HEK293 (cell line): ENCODE measurements around the gene SMPD3.

ENCODE experiments used
- GLI4 ChIP-seq: fragments of 450-650 bp; formaldehyde crosslinking; IDR thresholded peaks from 2 replicates; pipeline ENCODE4 v1.5.1; 2016; ENCODE audit warnings: missing biosample characterization, missing genetic modification characterization
- IKZF3 ChIP-seq: fragments of 450-650 bp; IDR thresholded peaks from 2 replicates; pipeline ENCODE4 v1.5.0; 2018; ENCODE audit warnings: missing biosample characterization, mild to moderate bottlenecking, missing genetic modification characterization, moderate library complexity
- SP7 ChIP-seq: fragments of 450-650 bp; formaldehyde crosslinking; IDR thresholded peaks from 2 replicates; pipeline ENCODE4 v1.5.1; 2016; ENCODE audit warnings: missing biosample characterization, missing genetic modification characterization
- TCF7L2 ChIP-seq: IDR thresholded peaks from 2 replicates; pipeline ENCODE4 v1.6.1; 2011; ENCODE audit warnings: low read depth, mild to moderate bottlenecking, inconsistent platforms, low read length, moderate library complexity, borderline replicate concordance
- WT1 ChIP-seq: fragments of 450-650 bp; formaldehyde crosslinking; IDR thresholded peaks from 2 replicates; pipeline ENCODE4 v1.5.1; 2016; ENCODE audit warnings: missing biosample characterization, missing genetic modification characterization
- ZBTB1 ChIP-seq: fragments of 450-650 bp; formaldehyde crosslinking; IDR thresholded peaks from 2 replicates; pipeline ENCODE4 v1.5.1; 2016; ENCODE audit warnings: missing biosample characterization, missing genetic modification characterization
- ZBTB48 ChIP-seq: fragments of 450-650 bp; formaldehyde crosslinking; IDR thresholded peaks from 2 replicates; pipeline ENCODE4 v1.5.1; 2016; ENCODE audit warnings: missing biosample characterization, missing genetic modification characterization
- ZBTB8A ChIP-seq: fragments of 450-650 bp; formaldehyde crosslinking; IDR thresholded peaks from 2 replicates; pipeline ENCODE4 v1.5.1; 2016; ENCODE audit warnings: missing biosample characterization, missing genetic modification characterization
- ZNF10 ChIP-seq: fragments of 450-650 bp; formaldehyde crosslinking; IDR thresholded peaks from 2 replicates; pipeline ENCODE4 v1.5.1; 2017; ENCODE audit warnings: missing biosample characterization, missing genetic modification characterization
- ZNF138 ChIP-seq: fragments of 450-650 bp; formaldehyde crosslinking; IDR thresholded peaks from 2 replicates; pipeline ENCODE4 v1.5.1; 2016; ENCODE audit warnings: missing biosample characterization, missing genetic modification characterization, borderline replicate concordance
- ZNF23 ChIP-seq: fragments of 450-650 bp; formaldehyde crosslinking; IDR thresholded peaks from 2 replicates; pipeline ENCODE4 v1.5.1; 2016; ENCODE audit warnings: missing biosample characterization, missing genetic modification characterization, borderline replicate concordance
- ZNF366 ChIP-seq: fragments of 450-650 bp; formaldehyde crosslinking; conservative IDR thresholded peaks from 2 replicates; pipeline ENCODE4 v1.5.1; 2016; ENCODE audit warnings: missing biosample characterization, missing genetic modification characterization
- ZNF561 ChIP-seq: fragments of 450-650 bp; IDR thresholded peaks from 2 replicates; pipeline ENCODE4 v1.5.1; 2018; ENCODE audit warnings: missing biosample characterization, missing genetic modification characterization, borderline replicate concordance
- ZNF624 ChIP-seq: fragments of 450-650 bp; formaldehyde crosslinking; IDR thresholded peaks from 2 replicates; pipeline ENCODE4 v1.5.1; 2017; ENCODE audit warnings: missing biosample characterization, missing genetic modification characterization
- ZNF654 ChIP-seq: fragments of 450-650 bp; formaldehyde crosslinking; IDR thresholded peaks from 2 replicates; pipeline ENCODE4 v1.5.1; 2016; ENCODE audit warnings: low read depth, missing biosample characterization, missing genetic modification characterization
- ZNF701 ChIP-seq: fragments of 450-650 bp; formaldehyde crosslinking; IDR thresholded peaks from 2 replicates; pipeline ENCODE4 v1.5.1; 2016; ENCODE audit warnings: missing biosample characterization, missing genetic modification characterization
- ZSCAN30 ChIP-seq: fragments of 450-650 bp; IDR thresholded peaks from 2 replicates; pipeline ENCODE4 v1.5.1; 2018; ENCODE audit warnings: missing biosample characterization, mild to moderate bottlenecking, missing genetic modification characterization, moderate library complexity
- TF ChIP-seq, protein P1 (sequence below): fragments of 450-650 bp; formaldehyde crosslinking; IDR thresholded peaks from 2 replicates; pipeline ENCODE4 v1.5.1; 2016; ENCODE audit warnings: missing biosample characterization, missing genetic modification characterization
- TF ChIP-seq, protein P2 (sequence below): fragments of 450-650 bp; formaldehyde crosslinking; conservative IDR thresholded peaks from 2 replicates; pipeline ENCODE4 v1.5.1; 2016; ENCODE audit warnings: low read depth, missing biosample characterization, missing genetic modification characterization
- TF ChIP-seq, protein P3 (sequence below): fragments of 450-650 bp; formaldehyde crosslinking; IDR thresholded peaks from 2 replicates; pipeline ENCODE4 v1.5.1; 2017; ENCODE audit warnings: missing biosample characterization, missing genetic modification characterization
- TF ChIP-seq, protein P4 (sequence below): fragments of 450-650 bp; formaldehyde crosslinking; IDR thresholded peaks from 2 replicates; pipeline ENCODE4 v1.5.1; 2017; ENCODE audit warnings: missing biosample characterization, missing genetic modification characterization
- TF ChIP-seq, protein P5 (sequence below): fragments of 450-650 bp; formaldehyde crosslinking; IDR thresholded peaks from 2 replicates; pipeline ENCODE4 v1.5.1; 2016; ENCODE audit warnings: missing biosample characterization, missing genetic modification characterization
- TF ChIP-seq, protein P6 (sequence below): fragments of 450-650 bp; formaldehyde crosslinking; IDR thresholded peaks from 2 replicates; pipeline ENCODE4 v1.5.1; 2016; ENCODE audit warnings: missing biosample characterization, missing genetic modification characterization

The SMPD3 gene

DNA sequence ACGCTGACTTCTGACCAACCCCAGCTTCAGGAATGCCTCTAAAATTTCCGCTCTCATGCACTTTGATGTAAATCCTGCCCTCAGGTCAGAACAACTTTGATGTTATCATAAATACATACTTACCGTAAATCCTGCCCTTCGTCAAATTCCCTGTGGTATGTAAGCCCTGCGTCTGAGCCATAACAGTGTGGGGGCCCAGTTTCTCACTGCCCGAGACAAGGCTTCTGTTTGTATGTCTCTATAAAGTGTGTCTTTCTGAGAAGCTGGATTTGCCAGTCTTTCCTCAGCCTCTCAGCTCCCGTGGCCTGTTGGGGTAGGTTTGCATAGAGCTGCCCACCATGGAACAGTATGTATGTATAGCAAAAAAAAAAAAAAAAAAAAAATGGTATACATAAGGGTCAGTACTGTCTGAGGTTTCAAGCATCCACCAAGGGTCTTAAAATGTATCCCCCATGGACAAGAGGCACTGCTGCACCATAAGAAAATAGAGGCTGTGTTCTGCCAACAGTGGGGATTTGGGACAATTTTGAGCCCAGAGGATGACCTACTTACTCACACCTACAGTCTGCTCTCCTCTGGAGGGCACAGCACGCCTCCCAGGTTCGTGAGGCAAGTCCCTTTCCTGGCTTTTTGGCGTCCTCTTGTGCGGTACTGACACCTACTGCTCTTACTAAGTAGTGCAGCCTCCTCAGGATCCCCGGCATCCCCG, 120.0 kb downstream of the SMPD3 start (continued):
- TF ChIP-seq, protein P1, sequence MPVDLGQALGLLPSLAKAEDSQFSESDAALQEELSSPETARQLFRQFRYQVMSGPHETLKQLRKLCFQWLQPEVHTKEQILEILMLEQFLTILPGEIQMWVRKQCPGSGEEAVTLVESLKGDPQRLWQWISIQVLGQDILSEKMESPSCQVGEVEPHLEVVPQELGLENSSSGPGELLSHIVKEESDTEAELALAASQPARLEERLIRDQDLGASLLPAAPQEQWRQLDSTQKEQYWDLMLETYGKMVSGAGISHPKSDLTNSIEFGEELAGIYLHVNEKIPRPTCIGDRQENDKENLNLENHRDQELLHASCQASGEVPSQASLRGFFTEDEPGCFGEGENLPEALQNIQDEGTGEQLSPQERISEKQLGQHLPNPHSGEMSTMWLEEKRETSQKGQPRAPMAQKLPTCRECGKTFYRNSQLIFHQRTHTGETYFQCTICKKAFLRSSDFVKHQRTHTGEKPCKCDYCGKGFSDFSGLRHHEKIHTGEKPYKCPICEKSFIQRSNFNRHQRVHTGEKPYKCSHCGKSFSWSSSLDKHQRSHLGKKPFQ (tag by site-specific recombination), result peak; percentile 48; the same call in 1 of the 2 replicates
- peak; percentile 47; the same call in 1 of the 2 replicates for TF ChIP-seq ZSCAN30 (tag by site-specific recombination)
- TF ChIP-seq, protein P2, sequence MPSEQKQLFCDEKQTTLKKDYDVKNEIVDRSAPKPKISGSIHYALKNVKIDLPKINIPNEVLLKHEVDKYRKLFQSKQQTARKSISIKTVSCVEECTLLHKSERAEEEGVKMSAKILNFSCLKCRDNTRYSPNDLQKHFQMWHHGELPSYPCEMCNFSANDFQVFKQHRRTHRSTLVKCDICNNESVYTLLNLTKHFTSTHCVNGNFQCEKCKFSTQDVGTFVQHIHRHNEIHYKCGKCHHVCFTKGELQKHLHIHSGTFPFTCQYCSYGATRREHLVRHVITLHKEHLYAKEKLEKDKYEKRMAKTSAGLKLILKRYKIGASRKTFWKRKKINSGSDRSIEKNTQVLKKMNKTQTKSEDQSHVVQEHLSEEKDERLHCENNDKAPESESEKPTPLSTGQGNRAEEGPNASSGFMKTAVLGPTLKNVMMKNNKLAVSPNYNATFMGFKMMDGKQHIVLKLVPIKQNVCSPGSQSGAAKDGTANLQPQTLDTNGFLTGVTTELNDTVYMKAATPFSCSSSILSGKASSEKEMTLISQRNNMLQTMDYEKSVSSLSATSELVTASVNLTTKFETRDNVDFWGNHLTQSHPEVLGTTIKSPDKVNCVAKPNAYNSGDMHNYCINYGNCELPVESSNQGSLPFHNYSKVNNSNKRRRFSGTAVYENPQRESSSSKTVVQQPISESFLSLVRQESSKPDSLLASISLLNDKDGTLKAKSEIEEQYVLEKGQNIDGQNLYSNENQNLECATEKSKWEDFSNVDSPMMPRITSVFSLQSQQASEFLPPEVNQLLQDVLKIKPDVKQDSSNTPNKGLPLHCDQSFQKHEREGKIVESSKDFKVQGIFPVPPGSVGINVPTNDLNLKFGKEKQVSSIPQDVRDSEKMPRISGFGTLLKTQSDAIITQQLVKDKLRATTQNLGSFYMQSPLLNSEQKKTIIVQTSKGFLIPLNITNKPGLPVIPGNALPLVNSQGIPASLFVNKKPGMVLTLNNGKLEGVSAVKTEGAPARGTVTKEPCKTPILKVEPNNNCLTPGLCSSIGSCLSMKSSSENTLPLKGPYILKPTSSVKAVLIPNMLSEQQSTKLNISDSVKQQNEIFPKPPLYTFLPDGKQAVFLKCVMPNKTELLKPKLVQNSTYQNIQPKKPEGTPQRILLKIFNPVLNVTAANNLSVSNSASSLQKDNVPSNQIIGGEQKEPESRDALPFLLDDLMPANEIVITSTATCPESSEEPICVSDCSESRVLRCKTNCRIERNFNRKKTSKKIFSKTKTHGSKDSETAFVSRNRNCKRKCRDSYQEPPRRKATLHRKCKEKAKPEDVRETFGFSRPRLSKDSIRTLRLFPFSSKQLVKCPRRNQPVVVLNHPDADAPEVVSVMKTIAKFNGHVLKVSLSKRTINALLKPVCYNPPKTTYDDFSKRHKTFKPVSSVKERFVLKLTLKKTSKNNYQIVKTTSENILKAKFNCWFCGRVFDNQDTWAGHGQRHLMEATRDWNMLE (tag by site-specific recombination), result no peak
- TF ChIP-seq ZBTB48 (tag by site-specific recombination), result peak; percentile 89
- TF ChIP-seq, protein P3, sequence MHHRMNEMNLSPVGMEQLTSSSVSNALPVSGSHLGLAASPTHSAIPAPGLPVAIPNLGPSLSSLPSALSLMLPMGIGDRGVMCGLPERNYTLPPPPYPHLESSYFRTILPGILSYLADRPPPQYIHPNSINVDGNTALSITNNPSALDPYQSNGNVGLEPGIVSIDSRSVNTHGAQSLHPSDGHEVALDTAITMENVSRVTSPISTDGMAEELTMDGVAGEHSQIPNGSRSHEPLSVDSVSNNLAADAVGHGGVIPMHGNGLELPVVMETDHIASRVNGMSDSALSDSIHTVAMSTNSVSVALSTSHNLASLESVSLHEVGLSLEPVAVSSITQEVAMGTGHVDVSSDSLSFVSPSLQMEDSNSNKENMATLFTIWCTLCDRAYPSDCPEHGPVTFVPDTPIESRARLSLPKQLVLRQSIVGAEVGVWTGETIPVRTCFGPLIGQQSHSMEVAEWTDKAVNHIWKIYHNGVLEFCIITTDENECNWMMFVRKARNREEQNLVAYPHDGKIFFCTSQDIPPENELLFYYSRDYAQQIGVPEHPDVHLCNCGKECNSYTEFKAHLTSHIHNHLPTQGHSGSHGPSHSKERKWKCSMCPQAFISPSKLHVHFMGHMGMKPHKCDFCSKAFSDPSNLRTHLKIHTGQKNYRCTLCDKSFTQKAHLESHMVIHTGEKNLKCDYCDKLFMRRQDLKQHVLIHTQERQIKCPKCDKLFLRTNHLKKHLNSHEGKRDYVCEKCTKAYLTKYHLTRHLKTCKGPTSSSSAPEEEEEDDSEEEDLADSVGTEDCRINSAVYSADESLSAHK (tag by site-specific recombination), result 0 out of 2 replicates have a peak, but pooled peaks have one; percentile 16
- TF ChIP-seq ZNF366 (tag by site-specific recombination), result no peak
- TF ChIP-seq, protein P4, sequence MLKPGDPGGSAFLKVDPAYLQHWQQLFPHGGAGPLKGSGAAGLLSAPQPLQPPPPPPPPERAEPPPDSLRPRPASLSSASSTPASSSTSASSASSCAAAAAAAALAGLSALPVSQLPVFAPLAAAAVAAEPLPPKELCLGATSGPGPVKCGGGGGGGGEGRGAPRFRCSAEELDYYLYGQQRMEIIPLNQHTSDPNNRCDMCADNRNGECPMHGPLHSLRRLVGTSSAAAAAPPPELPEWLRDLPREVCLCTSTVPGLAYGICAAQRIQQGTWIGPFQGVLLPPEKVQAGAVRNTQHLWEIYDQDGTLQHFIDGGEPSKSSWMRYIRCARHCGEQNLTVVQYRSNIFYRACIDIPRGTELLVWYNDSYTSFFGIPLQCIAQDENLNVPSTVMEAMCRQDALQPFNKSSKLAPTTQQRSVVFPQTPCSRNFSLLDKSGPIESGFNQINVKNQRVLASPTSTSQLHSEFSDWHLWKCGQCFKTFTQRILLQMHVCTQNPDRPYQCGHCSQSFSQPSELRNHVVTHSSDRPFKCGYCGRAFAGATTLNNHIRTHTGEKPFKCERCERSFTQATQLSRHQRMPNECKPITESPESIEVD, result 0 out of 2 replicates have a peak, but pooled peaks have one; percentile 18
- no peak for TF ChIP-seq GLI4
- no peak for TF ChIP-seq ZNF23 (tag by site-specific recombination)
- peak; percentile 51; the same call in 1 of the 2 replicates for TF ChIP-seq ZBTB8A
- no peak for TF ChIP-seq ZNF701 (tag by site-specific recombination)
- peak; percentile 85 for TF ChIP-seq TCF7L2
- TF ChIP-seq ZNF561 (tag by site-specific recombination), result peak; percentile 33; the same call in 1 of the 2 replicates
- peak; percentile 78 for TF ChIP-seq SP7 (tag by site-specific recombination)
- peak; percentile 70 for TF ChIP-seq IKZF3 (tag by site-specific recombination)
- TF ChIP-seq, protein P5, sequence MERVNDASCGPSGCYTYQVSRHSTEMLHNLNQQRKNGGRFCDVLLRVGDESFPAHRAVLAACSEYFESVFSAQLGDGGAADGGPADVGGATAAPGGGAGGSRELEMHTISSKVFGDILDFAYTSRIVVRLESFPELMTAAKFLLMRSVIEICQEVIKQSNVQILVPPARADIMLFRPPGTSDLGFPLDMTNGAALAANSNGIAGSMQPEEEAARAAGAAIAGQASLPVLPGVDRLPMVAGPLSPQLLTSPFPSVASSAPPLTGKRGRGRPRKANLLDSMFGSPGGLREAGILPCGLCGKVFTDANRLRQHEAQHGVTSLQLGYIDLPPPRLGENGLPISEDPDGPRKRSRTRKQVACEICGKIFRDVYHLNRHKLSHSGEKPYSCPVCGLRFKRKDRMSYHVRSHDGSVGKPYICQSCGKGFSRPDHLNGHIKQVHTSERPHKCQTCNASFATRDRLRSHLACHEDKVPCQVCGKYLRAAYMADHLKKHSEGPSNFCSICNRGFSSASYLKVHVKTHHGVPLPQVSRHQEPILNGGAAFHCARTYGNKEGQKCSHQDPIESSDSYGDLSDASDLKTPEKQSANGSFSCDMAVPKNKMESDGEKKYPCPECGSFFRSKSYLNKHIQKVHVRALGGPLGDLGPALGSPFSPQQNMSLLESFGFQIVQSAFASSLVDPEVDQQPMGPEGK (tag by site-specific recombination), result peak; percentile 47; the same call in 1 of the 2 replicates
- TF ChIP-seq, protein P6, sequence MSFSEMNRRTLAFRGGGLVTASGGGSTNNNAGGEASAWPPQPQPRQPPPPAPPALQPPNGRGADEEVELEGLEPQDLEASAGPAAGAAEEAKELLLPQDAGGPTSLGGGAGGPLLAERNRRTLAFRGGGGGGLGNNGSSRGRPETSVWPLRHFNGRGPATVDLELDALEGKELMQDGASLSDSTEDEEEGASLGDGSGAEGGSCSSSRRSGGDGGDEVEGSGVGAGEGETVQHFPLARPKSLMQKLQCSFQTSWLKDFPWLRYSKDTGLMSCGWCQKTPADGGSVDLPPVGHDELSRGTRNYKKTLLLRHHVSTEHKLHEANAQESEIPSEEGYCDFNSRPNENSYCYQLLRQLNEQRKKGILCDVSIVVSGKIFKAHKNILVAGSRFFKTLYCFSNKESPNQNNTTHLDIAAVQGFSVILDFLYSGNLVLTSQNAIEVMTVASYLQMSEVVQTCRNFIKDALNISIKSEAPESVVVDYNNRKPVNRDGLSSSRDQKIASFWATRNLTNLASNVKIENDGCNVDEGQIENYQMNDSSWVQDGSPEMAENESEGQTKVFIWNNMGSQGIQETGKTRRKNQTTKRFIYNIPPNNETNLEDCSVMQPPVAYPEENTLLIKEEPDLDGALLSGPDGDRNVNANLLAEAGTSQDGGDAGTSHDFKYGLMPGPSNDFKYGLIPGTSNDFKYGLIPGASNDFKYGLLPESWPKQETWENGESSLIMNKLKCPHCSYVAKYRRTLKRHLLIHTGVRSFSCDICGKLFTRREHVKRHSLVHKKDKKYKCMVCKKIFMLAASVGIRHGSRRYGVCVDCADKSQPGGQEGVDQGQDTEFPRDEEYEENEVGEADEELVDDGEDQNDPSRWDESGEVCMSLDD (tag by site-specific recombination), result no peak
- TF ChIP-seq ZBTB1 (tag by site-specific recombination), result no peak
- TF ChIP-seq ZNF138 (tag by site-specific recombination), result no peak
- TF ChIP-seq WT1, result no peak
- no peak for TF ChIP-seq ZNF624 (tag by site-specific recombination)
- TF ChIP-seq ZNF10 (tag by site-specific recombination), result no peak
- peak; percentile 95 for TF ChIP-seq ZNF654 (tag by site-specific recombination)
